GM12874 (cell line): ENCODE measurements around the gene VPS13D.

Source experiments
- CTCF ChIP-seq: IDR thresholded peaks from 2 replicates; pipeline ENCODE4 v1.5.1; 2011; ENCODE audit warnings: low read depth, mild to moderate bottlenecking, control low read depth, low read length, moderate library complexity; ENCODE audit not compliant: insufficient read depth

Gene VPS13D

GRCh38 chr1:12546771-12547585 lies 317.1 kb downstream of the VPS13D start:
- TF ChIP-seq CTCF: no peak

DNA sequence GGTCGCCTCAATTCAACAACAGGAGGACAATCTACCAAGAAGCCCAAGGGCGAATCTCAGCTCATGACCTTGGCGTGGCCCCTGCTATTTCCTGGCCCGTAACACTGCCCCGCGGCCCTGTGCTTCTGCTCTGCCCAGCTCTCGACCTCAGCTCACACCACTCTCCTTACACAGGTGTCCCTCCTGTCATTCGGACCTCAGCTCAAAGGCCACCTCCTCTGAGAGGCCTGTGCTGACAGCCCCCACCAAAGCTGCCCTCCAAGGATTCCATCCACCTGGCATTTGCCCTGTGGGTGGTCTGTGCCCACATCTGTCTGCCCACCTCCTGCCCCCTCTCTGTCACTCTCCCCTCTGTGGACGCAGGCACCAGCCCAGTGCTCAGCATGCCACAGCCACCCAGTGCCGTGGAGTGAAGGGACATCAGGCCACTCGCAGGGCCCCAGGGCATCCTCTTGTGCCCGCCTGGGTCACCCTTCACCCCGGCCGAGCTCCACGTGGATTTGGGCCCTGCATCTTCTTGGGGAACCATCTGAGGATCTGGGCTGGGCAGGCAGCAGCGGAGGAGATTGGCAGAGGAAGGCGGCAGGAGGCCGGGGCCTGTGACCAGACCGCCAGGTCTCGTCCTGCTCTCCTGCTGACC lies 317.9 kb downstream of the VPS13D start:
- TF ChIP-seq CTCF: no peak

DNA sequence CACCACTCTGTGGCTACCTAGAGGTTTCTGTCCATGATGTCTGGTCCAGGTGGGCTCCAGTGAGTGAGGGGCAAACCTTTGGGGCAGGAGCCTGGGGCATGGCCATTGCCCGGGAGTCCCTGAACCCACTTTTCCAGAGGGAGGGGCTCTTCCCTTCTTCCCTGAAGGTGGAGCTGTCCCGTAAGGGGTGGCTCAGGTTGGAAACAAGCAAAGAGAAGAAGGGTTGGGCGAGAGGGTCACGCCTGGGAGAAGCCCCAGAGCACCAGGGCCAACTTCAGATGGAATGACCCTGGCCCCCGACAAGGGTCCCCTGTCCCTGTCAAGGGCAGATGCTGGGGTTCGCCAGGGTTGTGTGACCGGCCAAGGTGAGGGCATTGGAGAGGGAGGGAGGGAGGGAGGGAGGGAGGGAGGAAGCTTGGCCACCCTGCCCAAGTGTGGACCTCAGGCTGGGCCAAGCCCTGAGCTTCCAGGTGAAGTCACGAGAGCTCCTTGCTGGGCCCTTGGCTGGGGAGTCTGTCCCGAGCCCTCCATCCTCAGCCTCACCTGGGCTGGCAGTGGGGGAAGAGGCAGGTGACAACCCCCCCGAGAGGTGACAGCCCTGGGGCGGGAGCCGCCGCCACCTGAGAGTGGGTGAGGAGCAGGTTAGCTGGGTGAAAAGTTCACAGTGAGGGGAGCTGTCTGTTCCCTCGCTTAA lies 318.6 kb downstream of the VPS13D start:
- no peak for TF ChIP-seq CTCF

- TF ChIP-seq CTCF: no peak
These were observed 319.2 kb downstream of the VPS13D start for GRCh38 chr1:12548973-12549459.

DNA sequence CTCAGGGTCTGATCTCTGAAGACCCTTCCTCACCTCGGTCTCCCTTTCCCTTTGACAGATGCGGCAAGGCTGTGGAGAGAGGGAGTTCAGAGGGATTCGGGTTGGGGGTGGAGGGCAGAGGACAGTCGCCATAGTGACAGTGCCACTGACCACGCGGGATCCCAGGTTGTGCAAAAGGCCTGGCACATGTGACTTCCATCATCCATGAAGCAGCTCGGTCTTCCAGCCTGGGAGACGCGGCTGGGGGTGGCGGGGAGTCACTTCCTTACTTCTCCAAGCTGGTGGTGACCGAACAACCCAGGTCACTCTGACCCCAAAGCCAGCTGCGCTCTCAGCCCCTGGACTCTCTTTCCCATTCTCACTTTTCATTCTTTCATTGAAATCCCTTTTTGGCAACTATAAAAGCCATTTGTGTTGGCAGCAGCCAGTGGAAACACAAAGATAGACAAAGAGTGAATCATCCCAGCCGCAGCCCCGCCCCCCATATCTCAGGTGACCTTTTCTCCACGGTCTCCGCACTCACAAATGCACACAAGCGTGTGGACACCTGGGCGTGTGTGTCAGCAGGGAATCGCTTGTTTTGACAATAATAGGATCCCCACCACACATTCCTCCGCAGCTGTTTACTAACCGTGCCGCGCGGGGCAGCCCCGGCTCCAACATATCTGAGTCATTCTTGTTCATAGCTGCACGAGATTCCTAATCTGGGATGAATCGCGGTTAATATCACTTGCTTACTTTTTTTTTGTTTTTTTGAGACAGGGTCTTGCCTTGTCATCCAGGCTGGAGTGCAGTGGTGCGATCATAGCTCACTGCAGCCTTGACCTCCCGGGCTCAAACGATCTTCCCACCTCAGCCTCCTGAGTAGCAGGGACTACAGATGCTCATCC lies 319.9 kb downstream of the VPS13D start:
- TF ChIP-seq CTCF: no peak

- no peak for TF ChIP-seq CTCF
These were observed 321.8 kb downstream of the VPS13D start for GRCh38 chr1:12551584-12551983.
